Adrenal gland (tissue), 5 donors: ENCODE data around the gene COL18A1.

Source experiments
- CTCF ChIP-seq, 6 experiments: fragments of 450-650 bp in 4 of 6; fragments of 200-600 bp in 2 of 6; sonication (generic) in 1 of 6; IDR thresholded peaks; 1 replicate in 5 of 6; 2 replicates in 1 of 6; pipeline versions ENCODE4 v1.5.1 to v1.8.0; 2016 to 2021; ENCODE audit warnings: antibody characterized with exemption in 6 of 6, mild to moderate bottlenecking in 2 of 6, moderate library complexity in 1 of 6
- POLR2A ChIP-seq, 2 donors: fragments of 450-650 bp; IDR thresholded peaks; one replicate each; pipeline ENCODE4 v1.6.1; 2017; ENCODE audit warnings: antibody characterized with exemption in 2 of 2, mild to moderate bottlenecking in 2 of 2, moderate library complexity in 1 of 2
- donor health status: DM: no; HTN: no; CAD: no.

GRCh38 chr21:45498646-45499000, 93.7 kb downstream of the COL18A1 start:
- TF ChIP-seq CTCF (IDR thresholded peaks at IDR 0.05) (no peak), POLR2A (IDR thresholded peaks at IDR 0.05) (no peak)
